HFFc6 (cell line): ENCODE data around the gene AXDND1. TPM values are rescaled to one million over a fixed set of nuclear protein-coding genes. Genes with fewer than 3 reads are reported as not detected.
"Not testable (repeated sequence)": the region's sequence is repeated elsewhere in the genome, so short reads cannot be mapped to it uniquely, and the experiment has no call there.

Experiments used
- DNase-seq: peaks from one replicate; pipeline ENCODE4 v3.0.0-alpha.2; 2018
- H3K27ac Mint-ChIP-seq: 2 replicates; pipeline ENCODE4 v1.8.0; 2020; ENCODE audit warnings: mild to moderate bottlenecking, mixed read lengths
- H3K27me3 Mint-ChIP-seq: 2 replicates; pipeline ENCODE4 v1.8.0; 2021; ENCODE audit warnings: mild to moderate bottlenecking, moderate library complexity, mixed read lengths; ENCODE audit not compliant: insufficient read depth
- H3K36me3 Mint-ChIP-seq: 2 replicates; pipeline ENCODE4 v1.8.0; 2021; ENCODE audit warnings: low read depth, mixed read lengths
- H3K4me1 Mint-ChIP-seq: 2 replicates; pipeline ENCODE4 v1.8.0; 2020; ENCODE audit warnings: low read depth, mixed read lengths
- H3K4me3 Mint-ChIP-seq: 2 replicates; pipeline ENCODE4 v1.8.0; 2020; ENCODE audit warnings: mild to moderate bottlenecking, moderate library complexity, mixed read lengths
- H3K9me3 Mint-ChIP-seq: 2 replicates; pipeline ENCODE4 v1.8.0; 2020; ENCODE audit warnings: mild to moderate bottlenecking, mixed read lengths
- total RNA-seq, 6 experiments: library from RNA; stranded (reverse); fragmentation: NEBNext Ultra II Directional; extraction: Animal tissue kit (Norgen Biotek cat#: 25700); gene quantifications; 2 replicates in 1 of 6; 3 replicates in 5 of 6; pipeline ENCODE4 v1.2.3, GENCODE V29; 2021
- TF ChIP-seq, protein P1 (sequence below): fragments of 200-600 bp; sonication (generic); IDR thresholded peaks from 2 replicates; pipeline ENCODE4 v1.5.0; 2021; ENCODE audit warnings: antibody characterized with exemption, mild to moderate bottlenecking

The AXDND1 gene
- total RNA-seq, 6 experiments from 2014 or later: 0.50 TPM; not detected in 5

DNA sequence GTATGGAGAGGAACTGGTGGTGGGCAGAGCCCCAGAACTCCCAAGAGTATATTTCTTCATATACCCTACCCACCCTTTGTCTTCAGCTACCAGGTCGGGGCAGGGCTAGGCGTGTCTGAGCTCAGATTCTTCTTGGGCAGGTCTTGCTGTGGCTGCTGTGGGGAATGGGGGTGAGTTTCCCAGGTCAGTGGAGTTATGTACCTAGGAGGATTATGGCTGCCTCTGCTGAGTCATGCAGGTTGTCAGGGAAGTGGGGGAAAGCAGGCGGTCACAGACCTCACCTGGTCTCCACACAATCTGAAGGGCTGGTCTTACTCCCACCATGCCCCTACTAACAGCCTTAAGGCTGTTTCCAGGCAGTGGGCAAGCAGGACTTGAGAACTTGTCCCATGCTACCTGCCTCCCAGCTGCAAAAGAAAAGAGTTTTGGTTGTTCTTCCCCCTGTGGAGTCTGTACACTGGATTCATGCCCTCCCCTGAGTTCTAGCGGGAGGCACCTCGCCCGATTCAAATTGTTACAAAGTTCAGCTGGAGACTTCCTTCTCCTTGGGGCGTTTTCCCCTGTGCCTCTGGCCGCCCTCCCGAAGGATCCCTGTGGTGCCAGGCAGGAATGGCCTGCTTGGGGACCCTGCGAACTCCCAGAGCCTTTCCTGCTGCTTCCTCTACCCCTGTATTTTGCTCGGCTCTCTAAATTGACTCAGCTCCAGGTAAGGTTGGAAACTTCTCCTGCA is 151.4 kb downstream of the AXDND1 start:
- H3K4me1 Mint-ChIP-seq: no peaks in the 10 kb centered on the region
- DNase-seq: no peak
- no peak overlapping the region for H3K27ac Mint-ChIP-seq
- TF ChIP-seq, protein P1, sequence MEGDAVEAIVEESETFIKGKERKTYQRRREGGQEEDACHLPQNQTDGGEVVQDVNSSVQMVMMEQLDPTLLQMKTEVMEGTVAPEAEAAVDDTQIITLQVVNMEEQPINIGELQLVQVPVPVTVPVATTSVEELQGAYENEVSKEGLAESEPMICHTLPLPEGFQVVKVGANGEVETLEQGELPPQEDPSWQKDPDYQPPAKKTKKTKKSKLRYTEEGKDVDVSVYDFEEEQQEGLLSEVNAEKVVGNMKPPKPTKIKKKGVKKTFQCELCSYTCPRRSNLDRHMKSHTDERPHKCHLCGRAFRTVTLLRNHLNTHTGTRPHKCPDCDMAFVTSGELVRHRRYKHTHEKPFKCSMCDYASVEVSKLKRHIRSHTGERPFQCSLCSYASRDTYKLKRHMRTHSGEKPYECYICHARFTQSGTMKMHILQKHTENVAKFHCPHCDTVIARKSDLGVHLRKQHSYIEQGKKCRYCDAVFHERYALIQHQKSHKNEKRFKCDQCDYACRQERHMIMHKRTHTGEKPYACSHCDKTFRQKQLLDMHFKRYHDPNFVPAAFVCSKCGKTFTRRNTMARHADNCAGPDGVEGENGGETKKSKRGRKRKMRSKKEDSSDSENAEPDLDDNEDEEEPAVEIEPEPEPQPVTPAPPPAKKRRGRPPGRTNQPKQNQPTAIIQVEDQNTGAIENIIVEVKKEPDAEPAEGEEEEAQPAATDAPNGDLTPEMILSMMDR: no peak
- no peaks in the 10 kb centered on the region for H3K9me3 Mint-ChIP-seq
- H3K27me3 Mint-ChIP-seq: peaks cover 8% of the 10 kb centered on the region
- no peak overlapping the region for H3K4me3 Mint-ChIP-seq
- H3K36me3 Mint-ChIP-seq: no peaks in the 10 kb centered on the region

- H3K27ac Mint-ChIP-seq, H3K4me1 Mint-ChIP-seq, DNase-seq, H3K4me3 Mint-ChIP-seq, H3K36me3 Mint-ChIP-seq, H3K27me3 Mint-ChIP-seq, H3K9me3 Mint-ChIP-seq: not testable (repeated sequence)
These were observed 152.8 kb downstream of the AXDND1 start for GRCh38 chr1:179518544-179518943.

- Mint-ChIP-seq H3K4me1 (no peaks in the 10 kb centered on the region), H3K36me3 (no peaks in the 10 kb centered on the region), H3K9me3 (no peaks in the 10 kb centered on the region), H3K27ac (no peak overlapping the region), H3K27me3 (peaks cover 9% of the 10 kb centered on the region; the same call in 1 of the 2 replicates), H3K4me3 (no peak overlapping the region)
- no peak for DNase-seq
- TF ChIP-seq, protein P1: no peak
These were observed 163.9 kb downstream of the AXDND1 start for GRCh38 chr1:179529482-179530195.

GRCh38 chr1:179530352-179530751 is 164.6 kb downstream of the AXDND1 start:
- no peak overlapping the region for H3K27ac Mint-ChIP-seq
- no peaks in the 10 kb centered on the region for H3K36me3 Mint-ChIP-seq
- DNase-seq: no peak
- H3K27me3 Mint-ChIP-seq: peaks cover 9% of the 10 kb centered on the region; the same call in 1 of the 2 replicates
- no peaks in the 10 kb centered on the region for H3K4me1 Mint-ChIP-seq
- H3K4me3 Mint-ChIP-seq: no peak overlapping the region
- TF ChIP-seq, protein P1: no peak
- no peaks in the 10 kb centered on the region for H3K9me3 Mint-ChIP-seq

DNA sequence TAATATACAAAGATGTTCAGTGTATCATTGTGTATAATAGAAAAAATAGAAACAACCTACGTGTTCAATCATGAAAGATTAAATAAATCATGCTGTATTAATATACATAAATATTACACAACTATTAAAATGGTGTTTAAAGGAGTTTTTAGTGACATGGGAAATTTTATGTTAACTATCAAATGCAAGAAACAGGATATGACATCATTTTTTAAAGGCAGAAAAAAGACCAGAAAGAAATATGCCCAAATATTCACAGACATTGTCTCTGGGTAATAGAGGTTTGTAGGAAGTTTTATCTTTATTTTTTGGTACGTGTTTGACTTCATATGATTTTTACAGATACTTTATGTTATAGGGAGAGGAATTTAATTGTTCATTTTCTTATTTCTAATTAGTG is 176.0 kb downstream of the AXDND1 start:
- Mint-ChIP-seq H3K27ac (no peak overlapping the region), H3K4me3 (no peak overlapping the region), H3K9me3 (no peaks in the 10 kb centered on the region; the same call in 1 of the 2 replicates), H3K36me3 (no peaks in the 10 kb centered on the region), H3K27me3 (peaks cover 15% of the 10 kb centered on the region; the same call in 1 of the 2 replicates), H3K4me1 (no peaks in the 10 kb centered on the region)
- no peak for DNase-seq
- TF ChIP-seq, protein P1: no peak

GRCh38 chr1:179545321-179545720 is 179.6 kb downstream of the AXDND1 start:
- Mint-ChIP-seq H3K4me1 (0 out of 2 replicates have a peak, but pooled peaks cover under 1% of the 10 kb centered on the region), H3K27ac (no peak overlapping the region), H3K27me3 (peaks cover 7% of the 10 kb centered on the region; the same call in 1 of the 2 replicates)

More at GRCh38 chr1:179545321-179545720, 179.6 kb downstream of the AXDND1 start:
- H3K4me3 Mint-ChIP-seq: no peak overlapping the region
- H3K36me3 Mint-ChIP-seq: no peaks in the 10 kb centered on the region
- no peak for DNase-seq
- no peaks in the 10 kb centered on the region for H3K9me3 Mint-ChIP-seq
- TF ChIP-seq, protein P1: no peak
